Vagina (tissue), 2 donors: ENCODE results near the gene TSC1.

Experiments used
- POLR2A ChIP-seq, 2 donors: fragments of 450-650 bp; IDR thresholded peaks; one replicate each; pipeline ENCODE4 v1.6.1; 2017; ENCODE audit warnings: antibody characterized with exemption in 2 of 2, mild to moderate bottlenecking in 2 of 2, moderate library complexity in 2 of 2
- POLR2AphosphoS5 ChIP-seq, 2 donors: sonication (generic); formaldehyde crosslinking; IDR thresholded peaks; one replicate each; pipeline ENCODE4 v1.9.0; 2017; ENCODE audit warnings: antibody characterized with exemption in 2 of 2, mild to moderate bottlenecking in 2 of 2, low read depth in 1 of 2; ENCODE audit not compliant: insufficient read depth in 1 of 2
- TF ChIP-seq, protein P1 (sequence below), 3 experiments: fragments of 450-650 bp in 2 of 3; fragments of 200-600 bp in 1 of 3; sonication (generic) in 1 of 3; IDR thresholded peaks; one replicate each; pipeline ENCODE4 v1.5.1; 2017 to 2019; ENCODE audit warnings: antibody characterized with exemption in 3 of 3, mild to moderate bottlenecking in 2 of 3, moderate library complexity in 2 of 3

DNA sequence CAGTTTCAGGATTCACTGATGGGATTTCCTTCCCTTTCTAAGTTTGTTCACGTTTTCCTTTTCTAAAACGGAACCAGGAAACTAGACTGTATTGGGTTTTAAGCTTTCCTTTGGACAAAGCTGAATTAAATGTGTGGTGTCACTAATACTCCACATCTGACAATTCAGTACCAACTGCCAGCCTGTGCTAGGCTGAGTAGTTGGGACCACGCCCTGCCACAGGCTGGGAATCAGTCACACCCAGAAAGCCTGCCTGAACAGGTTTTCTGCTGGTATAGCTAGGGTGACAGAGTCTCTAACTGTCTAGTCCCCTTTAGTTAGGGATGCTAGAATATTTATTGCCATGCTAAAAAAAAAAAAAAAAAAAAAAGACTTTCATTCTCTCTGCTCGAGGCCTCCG, 50.1 kb downstream of the TSC1 start:
- TF ChIP-seq, protein P1, sequence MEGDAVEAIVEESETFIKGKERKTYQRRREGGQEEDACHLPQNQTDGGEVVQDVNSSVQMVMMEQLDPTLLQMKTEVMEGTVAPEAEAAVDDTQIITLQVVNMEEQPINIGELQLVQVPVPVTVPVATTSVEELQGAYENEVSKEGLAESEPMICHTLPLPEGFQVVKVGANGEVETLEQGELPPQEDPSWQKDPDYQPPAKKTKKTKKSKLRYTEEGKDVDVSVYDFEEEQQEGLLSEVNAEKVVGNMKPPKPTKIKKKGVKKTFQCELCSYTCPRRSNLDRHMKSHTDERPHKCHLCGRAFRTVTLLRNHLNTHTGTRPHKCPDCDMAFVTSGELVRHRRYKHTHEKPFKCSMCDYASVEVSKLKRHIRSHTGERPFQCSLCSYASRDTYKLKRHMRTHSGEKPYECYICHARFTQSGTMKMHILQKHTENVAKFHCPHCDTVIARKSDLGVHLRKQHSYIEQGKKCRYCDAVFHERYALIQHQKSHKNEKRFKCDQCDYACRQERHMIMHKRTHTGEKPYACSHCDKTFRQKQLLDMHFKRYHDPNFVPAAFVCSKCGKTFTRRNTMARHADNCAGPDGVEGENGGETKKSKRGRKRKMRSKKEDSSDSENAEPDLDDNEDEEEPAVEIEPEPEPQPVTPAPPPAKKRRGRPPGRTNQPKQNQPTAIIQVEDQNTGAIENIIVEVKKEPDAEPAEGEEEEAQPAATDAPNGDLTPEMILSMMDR (IDR thresholded peaks at IDR 0.05) = no peak
- TF ChIP-seq POLR2A (IDR thresholded peaks at IDR 0.05) (no peak), POLR2AphosphoS5 (IDR thresholded peaks at IDR 0.05; ENCODE audit: insufficient read depth in 1 of 2, low read depth in 1 of 2) (peak in 1 of 2 donors; percentile 58)
